A673 (cell line): Measurements from ENCODE around the gene ASTN1.

ENCODE experiments used
- EZH2 ChIP-seq: fragments of 200-600 bp; sonication (generic); IDR thresholded peaks from 2 replicates; pipeline ENCODE4 v1.6.1; 2017; ENCODE audit warnings: borderline replicate concordance, low read depth, mild to moderate bottlenecking, mixed read lengths, antibody characterized with exemption, low read length; ENCODE audit not compliant: poor library complexity, severe bottlenecking
- TF ChIP-seq, protein P1 (sequence below): fragments of 300-800, 200-600 bp; sonication (generic); conservative IDR thresholded peaks from 2 replicates; pipeline ENCODE4 v1.5.1; 2017; ENCODE audit warnings: low read depth, mild to moderate bottlenecking, antibody characterized with exemption, low read length, moderate library complexity, mixed read lengths

DNA sequence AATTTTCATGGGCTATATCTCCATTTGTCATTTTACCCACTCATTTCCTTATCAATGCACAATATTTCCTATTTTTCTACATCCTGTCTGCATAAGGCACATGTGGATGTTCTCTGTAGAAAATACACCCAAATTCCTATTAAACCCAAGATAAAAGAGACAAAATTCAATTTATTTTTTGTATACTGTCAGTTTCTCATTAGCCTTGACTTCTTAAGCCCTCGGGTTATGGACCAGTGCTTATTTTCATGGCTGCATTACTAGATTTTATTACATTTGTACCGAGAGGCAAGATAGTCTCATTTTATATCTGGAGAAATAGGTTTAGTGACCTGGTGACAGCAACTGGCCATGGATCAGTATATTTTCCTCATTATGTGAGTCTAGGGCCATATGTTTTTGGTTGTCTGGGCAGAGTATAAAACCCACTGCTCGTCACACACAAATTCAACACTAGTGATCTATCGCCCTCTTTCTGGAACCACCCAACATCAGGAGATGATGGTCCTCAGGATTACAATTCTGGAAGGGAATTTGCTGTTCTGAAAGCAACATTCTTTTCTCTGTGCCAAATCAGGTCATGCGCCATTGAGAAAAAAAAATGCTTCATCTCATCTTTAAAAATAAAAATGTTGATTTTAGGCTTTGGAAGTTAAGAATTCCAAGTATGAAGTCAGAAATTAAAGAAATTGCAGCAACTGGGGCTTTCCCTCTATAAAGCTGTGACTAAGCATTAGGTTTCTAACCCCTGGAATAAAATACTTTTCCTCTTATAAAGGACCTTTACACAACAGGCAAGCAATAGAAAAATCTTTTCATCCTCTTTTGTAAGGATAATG is 81.4 kb downstream of the ASTN1 start:
- TF ChIP-seq, protein P1, sequence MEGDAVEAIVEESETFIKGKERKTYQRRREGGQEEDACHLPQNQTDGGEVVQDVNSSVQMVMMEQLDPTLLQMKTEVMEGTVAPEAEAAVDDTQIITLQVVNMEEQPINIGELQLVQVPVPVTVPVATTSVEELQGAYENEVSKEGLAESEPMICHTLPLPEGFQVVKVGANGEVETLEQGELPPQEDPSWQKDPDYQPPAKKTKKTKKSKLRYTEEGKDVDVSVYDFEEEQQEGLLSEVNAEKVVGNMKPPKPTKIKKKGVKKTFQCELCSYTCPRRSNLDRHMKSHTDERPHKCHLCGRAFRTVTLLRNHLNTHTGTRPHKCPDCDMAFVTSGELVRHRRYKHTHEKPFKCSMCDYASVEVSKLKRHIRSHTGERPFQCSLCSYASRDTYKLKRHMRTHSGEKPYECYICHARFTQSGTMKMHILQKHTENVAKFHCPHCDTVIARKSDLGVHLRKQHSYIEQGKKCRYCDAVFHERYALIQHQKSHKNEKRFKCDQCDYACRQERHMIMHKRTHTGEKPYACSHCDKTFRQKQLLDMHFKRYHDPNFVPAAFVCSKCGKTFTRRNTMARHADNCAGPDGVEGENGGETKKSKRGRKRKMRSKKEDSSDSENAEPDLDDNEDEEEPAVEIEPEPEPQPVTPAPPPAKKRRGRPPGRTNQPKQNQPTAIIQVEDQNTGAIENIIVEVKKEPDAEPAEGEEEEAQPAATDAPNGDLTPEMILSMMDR, result no peak
- no peak for TF ChIP-seq EZH2
